HepG2 (cell line): ENCODE data around the gene MMP24OS. TPM values are rescaled to one million over a fixed set of nuclear protein-coding genes. Genes with fewer than 3 reads are reported as not detected.
A peak's percentile ranks its signal among the peaks of the same experiment; 100 is the strongest.

Source experiments
- ARNT2 ChIP-seq: sonication (generic); formaldehyde crosslinking; IDR thresholded peaks from 2 replicates; pipeline ENCODE4 v1.8.0; 2022; ENCODE audit warnings: mild to moderate bottlenecking, low read depth, missing genetic modification reagents, moderate library complexity
- CC2D1A ChIP-seq: sonication (generic); formaldehyde crosslinking; IDR thresholded peaks from 2 replicates; pipeline ENCODE4 v1.8.1; 2023; ENCODE audit warnings: mild to moderate bottlenecking, missing genetic modification reagents
- CREB1 ChIP-seq, 2 experiments: fragments of 450-650 bp in 1 of 2; IDR thresholded peaks; 2 replicates each; pipeline ENCODE4 v1.6.1; 2016 to 2017; ENCODE audit warnings: control low read depth in 1 of 2, mild to moderate bottlenecking in 1 of 2, missing compliant biosample characterization in 1 of 2, missing genetic modification characterization in 1 of 2
- ELF3 ChIP-seq: IDR thresholded peaks from 2 replicates; pipeline ENCODE4 v1.6.1; 2016; ENCODE audit warnings: missing genetic modification reagents, missing compliant biosample characterization
- ERF ChIP-seq: IDR thresholded peaks from 2 replicates; pipeline ENCODE4 v1.6.1; 2018; ENCODE audit warnings: missing biosample characterization, missing genetic modification reagents
- GATA4 ChIP-seq: sonication (generic); IDR thresholded peaks from 2 replicates; pipeline ENCODE4 v1.6.1; 2016; ENCODE audit warnings: antibody characterized with exemption, low read depth, borderline replicate concordance
- HCFC1 ChIP-seq: fragments of 150-350 bp; IDR thresholded peaks from 2 replicates; pipeline ENCODE4 v1.6.1; 2014; ENCODE audit warnings: low read depth, low read length
- MZF1 ChIP-seq: sonication (generic); formaldehyde crosslinking; IDR thresholded peaks from 2 replicates; pipeline ENCODE4 v1.8.1; 2023; ENCODE audit warnings: mild to moderate bottlenecking, missing genetic modification reagents, borderline replicate concordance
- PHF8 ChIP-seq: sonication (generic); formaldehyde crosslinking; IDR thresholded peaks from 2 replicates; pipeline ENCODE4 v1.5.0; 2020; ENCODE audit warnings: missing genetic modification reagents
- RBAK ChIP-seq: sonication (generic); formaldehyde crosslinking; IDR thresholded peaks from 2 replicates; pipeline ENCODE4 v1.5.1; 2020; ENCODE audit warnings: mild to moderate bottlenecking, missing genetic modification reagents
- REPIN1 ChIP-seq: sonication (generic); formaldehyde crosslinking; IDR thresholded peaks from 2 replicates; pipeline ENCODE4 v1.8.0; 2022; ENCODE audit warnings: missing genetic modification reagents, low read depth, mild to moderate bottlenecking, borderline replicate concordance
- SIX4 ChIP-seq: sonication (generic); formaldehyde crosslinking; IDR thresholded peaks from 2 replicates; pipeline ENCODE4 v1.4.0; 2020; ENCODE audit warnings: missing genetic modification reagents
- SNAPC2 ChIP-seq: sonication (generic); formaldehyde crosslinking; IDR thresholded peaks from 2 replicates; pipeline ENCODE4 v1.8.1; 2022; ENCODE audit warnings: mild to moderate bottlenecking, missing genetic modification reagents
- SYNCRIP ChIP-seq: fragments of 200-400 bp; formaldehyde crosslinking; IDR thresholded peaks from 2 replicates; pipeline ENCODE4 v1.6.1; 2018; ENCODE audit warnings: mild to moderate bottlenecking, low read depth, low read length; ENCODE audit not compliant: insufficient read depth
- TEAD2 ChIP-seq: sonication (generic); formaldehyde crosslinking; IDR thresholded peaks from 2 replicates; pipeline ENCODE4 v1.9.0; 2021; ENCODE audit warnings: missing genetic modification reagents
- TGIF2 ChIP-seq: IDR thresholded peaks from 2 replicates; pipeline ENCODE4 v1.6.1; 2016; ENCODE audit warnings: control low read depth, missing compliant biosample characterization
- ZBTB3 ChIP-seq: sonication (generic); formaldehyde crosslinking; IDR thresholded peaks from 2 replicates; pipeline ENCODE4 v1.4.0; 2020; ENCODE audit warnings: low read depth, mild to moderate bottlenecking, moderate library complexity, missing genetic modification reagents, borderline replicate concordance
- ZBTB7A ChIP-seq: sonication (generic); formaldehyde crosslinking; IDR thresholded peaks from 2 replicates; pipeline ENCODE4 v1.8.0; 2022; ENCODE audit warnings: mild to moderate bottlenecking, missing genetic modification reagents
- ZFP41 ChIP-seq: sonication (generic); formaldehyde crosslinking; IDR thresholded peaks from 2 replicates; pipeline ENCODE4 v1.4.0; 2020; ENCODE audit warnings: mild to moderate bottlenecking, missing genetic modification reagents, borderline replicate concordance
- ZFP62 ChIP-seq: sonication (generic); formaldehyde crosslinking; IDR thresholded peaks from 2 replicates; pipeline ENCODE4 v1.4.0; 2020; ENCODE audit warnings: missing genetic modification reagents
- ZNF17 ChIP-seq: sonication (generic); formaldehyde crosslinking; IDR thresholded peaks from 2 replicates; pipeline ENCODE4 v1.5.0; 2020; ENCODE audit warnings: mild to moderate bottlenecking, missing genetic modification reagents
- ZNF674 ChIP-seq: sonication (generic); formaldehyde crosslinking; IDR thresholded peaks from 2 replicates; pipeline ENCODE4 v1.5.0; 2020; ENCODE audit warnings: low read depth, mild to moderate bottlenecking, missing genetic modification reagents
- ZNF792 ChIP-seq: IDR thresholded peaks from 2 replicates; pipeline ENCODE4 v1.6.1; 2016
- polyA plus RNA-seq, 8 experiments: library from polyadenylated mRNA; depleted of rRNA in 3 of 8; stranded (reverse) in 7 of 8; unstranded in 1 of 8; fragments of >200 nt; fragmentation: Illumina TruSeq in 4 of 8; extraction: Trizol in 4 of 8; gene quantifications; 2 replicates each; pipeline versions ENCODE4 v1.2.1 to v1.2.3, GENCODE V29; 2011 to 2016; ENCODE audit warnings: low read depth in 4 of 8, missing spikeins in 1 of 8, mixed read lengths in 1 of 8; ENCODE audit not compliant: insufficient read depth in 1 of 8
- total RNA-seq, 5 experiments: library from RNA; depleted of rRNA; stranded (reverse); fragments of >200 nt; fragmentation: Illumina TruSeq; extraction: Trizol; gene quantifications; 2 replicates each; pipeline ENCODE4 v1.2.3, GENCODE V29; 2016; ENCODE audit warnings: low read depth in 1 of 5
- TF ChIP-seq, protein P1 (sequence below): sonication (generic); formaldehyde crosslinking; IDR thresholded peaks from 2 replicates; pipeline ENCODE4 v1.4.0; 2020; ENCODE audit warnings: low read depth, mild to moderate bottlenecking, missing genetic modification reagents
- TF ChIP-seq, protein P2 (sequence below): sonication (generic); formaldehyde crosslinking; IDR thresholded peaks from 2 replicates; pipeline ENCODE4 v1.5.0; 2020; ENCODE audit warnings: missing genetic modification reagents
- TF ChIP-seq, protein P3 (sequence below): sonication (generic); formaldehyde crosslinking; IDR thresholded peaks from 2 replicates; pipeline ENCODE4 v1.5.1; 2020; ENCODE audit warnings: missing genetic modification reagents, mild to moderate bottlenecking, borderline replicate concordance
- TF ChIP-seq, protein P4 (sequence below): IDR thresholded peaks from 2 replicates; pipeline ENCODE4 v1.6.1; 2016; ENCODE audit warnings: mild to moderate bottlenecking, missing biosample characterization, missing genetic modification reagents
- TF ChIP-seq, protein P5 (sequence below): sonication (generic); formaldehyde crosslinking; IDR thresholded peaks from 2 replicates; pipeline ENCODE4 v1.4.0; 2020; ENCODE audit warnings: missing genetic modification reagents, borderline replicate concordance
- TF ChIP-seq, protein P6 (sequence below): sonication (generic); formaldehyde crosslinking; conservative IDR thresholded peaks from 2 replicates; pipeline ENCODE4 v1.8.1; 2023; ENCODE audit warnings: missing genetic modification reagents

MMP24OS gene
- total and polyA plus RNA-seq, 2 of the 13 experiments (the other 11 are each of a cell fraction or from before 2014, with no cell fraction given): 6.0 to 8.5 TPM

DNA sequence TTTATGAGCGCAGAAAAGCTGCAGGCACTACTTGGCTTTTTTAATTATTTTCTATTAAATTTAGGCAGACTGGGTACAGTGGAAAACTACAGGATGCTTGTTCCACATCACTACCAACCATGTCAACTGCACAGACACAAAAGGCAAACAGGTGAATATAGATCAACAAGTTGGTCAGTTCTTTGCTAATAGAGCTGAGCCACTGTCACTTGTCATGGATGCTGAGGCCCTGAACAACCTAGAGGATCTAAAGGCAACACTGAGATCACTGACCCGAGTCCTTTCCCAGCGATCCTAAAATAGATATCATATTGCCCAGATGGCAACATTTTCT is 48.8 kb upstream of the MMP24OS start (continued):
- TF ChIP-seq, protein P1, sequence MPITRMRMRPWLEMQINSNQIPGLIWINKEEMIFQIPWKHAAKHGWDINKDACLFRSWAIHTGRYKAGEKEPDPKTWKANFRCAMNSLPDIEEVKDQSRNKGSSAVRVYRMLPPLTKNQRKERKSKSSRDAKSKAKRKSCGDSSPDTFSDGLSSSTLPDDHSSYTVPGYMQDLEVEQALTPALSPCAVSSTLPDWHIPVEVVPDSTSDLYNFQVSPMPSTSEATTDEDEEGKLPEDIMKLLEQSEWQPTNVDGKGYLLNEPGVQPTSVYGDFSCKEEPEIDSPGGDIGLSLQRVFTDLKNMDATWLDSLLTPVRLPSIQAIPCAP (CRISPR knock-in tag): no peak
- peak; percentile 55; the same call in 1 of the 2 replicates for TF ChIP-seq TGIF2 (CRISPR knock-in tag)
- TF ChIP-seq SIX4: no peak
- no peak for TF ChIP-seq ZBTB3 (CRISPR knock-in tag)
- TF ChIP-seq ZNF674: no peak
- TF ChIP-seq ZBTB7A (CRISPR knock-in tag): no peak
- TF ChIP-seq ZNF17 (CRISPR knock-in tag): no peak
- no peak for TF ChIP-seq ZFP41 (CRISPR knock-in tag)
- TF ChIP-seq CC2D1A: no peak
- no peak for TF ChIP-seq SNAPC2 (CRISPR knock-in tag)
- TF ChIP-seq, protein P2, sequence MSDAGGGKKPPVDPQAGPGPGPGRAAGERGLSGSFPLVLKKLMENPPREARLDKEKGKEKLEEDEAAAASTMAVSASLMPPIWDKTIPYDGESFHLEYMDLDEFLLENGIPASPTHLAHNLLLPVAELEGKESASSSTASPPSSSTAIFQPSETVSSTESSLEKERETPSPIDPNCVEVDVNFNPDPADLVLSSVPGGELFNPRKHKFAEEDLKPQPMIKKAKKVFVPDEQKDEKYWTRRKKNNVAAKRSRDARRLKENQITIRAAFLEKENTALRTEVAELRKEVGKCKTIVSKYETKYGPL (CRISPR knock-in tag): no peak
- TF ChIP-seq PHF8 (CRISPR knock-in tag): no peak
- TF ChIP-seq, protein P3, sequence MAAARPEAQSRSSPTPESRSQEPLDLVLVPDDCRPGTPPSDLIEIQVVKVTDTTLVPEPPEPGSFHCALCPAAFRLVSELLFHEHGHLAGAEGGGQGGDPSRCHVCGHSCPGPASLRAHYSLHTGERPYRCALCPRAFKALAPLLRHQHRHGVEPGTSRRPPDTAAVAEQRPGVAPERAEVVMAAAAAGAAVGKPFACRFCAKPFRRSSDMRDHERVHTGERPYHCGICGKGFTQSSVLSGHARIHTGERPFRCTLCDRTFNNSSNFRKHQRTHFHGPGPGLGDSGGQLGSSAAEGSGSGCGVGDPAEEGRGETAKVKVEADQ (CRISPR knock-in tag): no peak
- TF ChIP-seq HCFC1: no peak
- no peak for TF ChIP-seq GATA4
- TF ChIP-seq REPIN1 (CRISPR knock-in tag): no peak
- no peak for TF ChIP-seq ZFP62 (CRISPR knock-in tag)
- TF ChIP-seq ZNF792: no peak
- no peak for TF ChIP-seq TEAD2 (CRISPR knock-in tag)
- peak; percentile 74 for TF ChIP-seq RBAK (CRISPR knock-in tag)
- no peak for TF ChIP-seq SYNCRIP
- no peak for TF ChIP-seq CREB1 (IDR thresholded peaks at IDR 0.05)
- TF ChIP-seq CREB1 (CRISPR knock-in tag; IDR thresholded peaks at IDR 0.05): no peak
- TF ChIP-seq ERF (CRISPR knock-in tag): no peak
- no peak for TF ChIP-seq ARNT2
- TF ChIP-seq ELF3 (CRISPR knock-in tag): no peak
- TF ChIP-seq, protein P4, sequence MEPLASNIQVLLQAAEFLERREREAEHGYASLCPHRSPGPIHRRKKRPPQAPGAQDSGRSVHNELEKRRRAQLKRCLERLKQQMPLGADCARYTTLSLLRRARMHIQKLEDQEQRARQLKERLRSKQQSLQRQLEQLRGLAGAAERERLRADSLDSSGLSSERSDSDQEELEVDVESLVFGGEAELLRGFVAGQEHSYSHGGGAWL (CRISPR knock-in tag): no peak
- TF ChIP-seq, protein P5, sequence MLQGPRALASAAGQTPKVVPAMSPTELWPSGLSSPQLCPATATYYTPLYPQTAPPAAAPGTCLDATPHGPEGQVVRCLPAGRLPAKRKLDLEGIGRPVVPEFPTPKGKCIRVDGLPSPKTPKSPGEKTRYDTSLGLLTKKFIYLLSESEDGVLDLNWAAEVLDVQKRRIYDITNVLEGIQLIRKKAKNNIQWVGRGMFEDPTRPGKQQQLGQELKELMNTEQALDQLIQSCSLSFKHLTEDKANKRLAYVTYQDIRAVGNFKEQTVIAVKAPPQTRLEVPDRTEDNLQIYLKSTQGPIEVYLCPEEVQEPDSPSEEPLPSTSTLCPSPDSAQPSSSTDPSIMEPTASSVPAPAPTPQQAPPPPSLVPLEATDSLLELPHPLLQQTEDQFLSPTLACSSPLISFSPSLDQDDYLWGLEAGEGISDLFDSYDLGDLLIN (CRISPR knock-in tag): no peak
- no peak for TF ChIP-seq MZF1 (CRISPR knock-in tag)
- TF ChIP-seq, protein P6, sequence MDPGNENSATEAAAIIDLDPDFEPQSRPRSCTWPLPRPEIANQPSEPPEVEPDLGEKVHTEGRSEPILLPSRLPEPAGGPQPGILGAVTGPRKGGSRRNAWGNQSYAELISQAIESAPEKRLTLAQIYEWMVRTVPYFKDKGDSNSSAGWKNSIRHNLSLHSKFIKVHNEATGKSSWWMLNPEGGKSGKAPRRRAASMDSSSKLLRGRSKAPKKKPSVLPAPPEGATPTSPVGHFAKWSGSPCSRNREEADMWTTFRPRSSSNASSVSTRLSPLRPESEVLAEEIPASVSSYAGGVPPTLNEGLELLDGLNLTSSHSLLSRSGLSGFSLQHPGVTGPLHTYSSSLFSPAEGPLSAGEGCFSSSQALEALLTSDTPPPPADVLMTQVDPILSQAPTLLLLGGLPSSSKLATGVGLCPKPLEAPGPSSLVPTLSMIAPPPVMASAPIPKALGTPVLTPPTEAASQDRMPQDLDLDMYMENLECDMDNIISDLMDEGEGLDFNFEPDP: no peak
